Liver (tissue), 3 donors: ENCODE measurements around the gene EXOSC2.

Experiments used
- EGR1 ChIP-seq, 2 donors: IDR thresholded peaks; 2 replicates each; pipeline ENCODE4 v1.6.1; 2016 to 2018; ENCODE audit warnings: antibody characterized with exemption in 2 of 2, low read depth in 2 of 2
- FOXA1 ChIP-seq: IDR thresholded peaks from 2 replicates; pipeline ENCODE4 v1.6.1; 2016; ENCODE audit warnings: antibody characterized with exemption
- GABPA ChIP-seq, 2 donors: IDR thresholded peaks in 1 of 2; conservative IDR thresholded peaks in 1 of 2; 2 replicates each; pipeline ENCODE4 v1.6.1; 2016; ENCODE audit warnings: antibody characterized with exemption in 2 of 2, mild to moderate bottlenecking in 1 of 2, moderate library complexity in 1 of 2
- JUND ChIP-seq, 2 donors: IDR thresholded peaks; 2 replicates each; pipeline ENCODE4 v1.6.1; 2016; ENCODE audit warnings: antibody characterized with exemption in 2 of 2
- RAD21 ChIP-seq, 2 donors: IDR thresholded peaks; 2 replicates each; pipeline ENCODE4 v1.6.1; 2016; ENCODE audit warnings: antibody characterized with exemption in 2 of 2, mild to moderate bottlenecking in 2 of 2
- RXRA ChIP-seq, 2 donors: IDR thresholded peaks; 2 replicates each; pipeline ENCODE4 v1.6.1; 2017 to 2018; ENCODE audit warnings: antibody characterized with exemption in 2 of 2, mild to moderate bottlenecking in 1 of 2
- SP1 ChIP-seq: IDR thresholded peaks from 2 replicates; pipeline ENCODE4 v1.6.1; 2018; ENCODE audit warnings: antibody characterized with exemption, mild to moderate bottlenecking
- TAF1 ChIP-seq: conservative IDR thresholded peaks from 2 replicates; pipeline ENCODE4 v1.6.1; 2016; ENCODE audit warnings: antibody characterized with exemption, mild to moderate bottlenecking
- YY1 ChIP-seq: IDR thresholded peaks from 2 replicates; pipeline ENCODE4 v1.6.1; 2016; ENCODE audit warnings: antibody characterized with exemption, mild to moderate bottlenecking
- TF ChIP-seq, protein P1 (sequence below): fragments of 150-350 bp; IDR thresholded peaks from 2 replicates; pipeline ENCODE4 v1.5.1; 2017; ENCODE audit warnings: improper control_type of control experiment, low read depth, low read length; ENCODE audit not compliant: missing input control
- TF ChIP-seq, protein P2 (sequence below): IDR thresholded peaks from 2 replicates; pipeline ENCODE4 v1.6.1; 2016; ENCODE audit warnings: antibody characterized with exemption
- TF ChIP-seq, protein P3 (sequence below): IDR thresholded peaks from 2 replicates; pipeline ENCODE4 v1.6.1; 2016; ENCODE audit warnings: antibody characterized with exemption
- TF ChIP-seq, protein P4 (sequence below): IDR thresholded peaks from 2 replicates; pipeline ENCODE4 v1.6.1; 2016; ENCODE audit warnings: antibody characterized with exemption
- TF ChIP-seq, protein P5 (sequence below): IDR thresholded peaks from 2 replicates; pipeline ENCODE4 v1.6.1; 2016; ENCODE audit warnings: antibody characterized with exemption, mild to moderate bottlenecking
- donor health status: healthy.
- donor health status: healthy.

DNA sequence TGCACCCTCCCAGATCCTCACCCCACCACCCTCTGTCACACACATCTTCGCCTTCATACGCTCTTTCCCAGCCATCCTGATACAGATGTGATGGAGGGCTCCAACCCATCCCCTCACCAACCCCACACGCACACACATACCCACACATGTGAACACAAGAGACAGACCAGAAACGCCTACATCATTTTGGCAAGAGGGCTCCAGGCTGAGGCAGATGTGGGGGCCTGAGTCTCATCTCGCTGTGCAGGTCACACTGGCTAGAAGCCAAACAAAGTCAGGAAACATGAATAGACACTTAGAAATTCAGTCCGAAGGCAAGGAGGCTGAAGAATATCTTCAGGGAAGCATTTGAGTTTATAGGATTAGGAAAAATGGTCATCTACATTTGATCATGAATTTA is 22.9 kb upstream of the EXOSC2 start:
- TF ChIP-seq, protein P1, sequence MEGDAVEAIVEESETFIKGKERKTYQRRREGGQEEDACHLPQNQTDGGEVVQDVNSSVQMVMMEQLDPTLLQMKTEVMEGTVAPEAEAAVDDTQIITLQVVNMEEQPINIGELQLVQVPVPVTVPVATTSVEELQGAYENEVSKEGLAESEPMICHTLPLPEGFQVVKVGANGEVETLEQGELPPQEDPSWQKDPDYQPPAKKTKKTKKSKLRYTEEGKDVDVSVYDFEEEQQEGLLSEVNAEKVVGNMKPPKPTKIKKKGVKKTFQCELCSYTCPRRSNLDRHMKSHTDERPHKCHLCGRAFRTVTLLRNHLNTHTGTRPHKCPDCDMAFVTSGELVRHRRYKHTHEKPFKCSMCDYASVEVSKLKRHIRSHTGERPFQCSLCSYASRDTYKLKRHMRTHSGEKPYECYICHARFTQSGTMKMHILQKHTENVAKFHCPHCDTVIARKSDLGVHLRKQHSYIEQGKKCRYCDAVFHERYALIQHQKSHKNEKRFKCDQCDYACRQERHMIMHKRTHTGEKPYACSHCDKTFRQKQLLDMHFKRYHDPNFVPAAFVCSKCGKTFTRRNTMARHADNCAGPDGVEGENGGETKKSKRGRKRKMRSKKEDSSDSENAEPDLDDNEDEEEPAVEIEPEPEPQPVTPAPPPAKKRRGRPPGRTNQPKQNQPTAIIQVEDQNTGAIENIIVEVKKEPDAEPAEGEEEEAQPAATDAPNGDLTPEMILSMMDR = no peak
- TF ChIP-seq YY1 = no peak
- TF ChIP-seq, protein P2, sequence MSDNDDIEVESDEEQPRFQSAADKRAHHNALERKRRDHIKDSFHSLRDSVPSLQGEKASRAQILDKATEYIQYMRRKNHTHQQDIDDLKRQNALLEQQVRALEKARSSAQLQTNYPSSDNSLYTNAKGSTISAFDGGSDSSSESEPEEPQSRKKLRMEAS = no peak
- TF ChIP-seq, protein P3, sequence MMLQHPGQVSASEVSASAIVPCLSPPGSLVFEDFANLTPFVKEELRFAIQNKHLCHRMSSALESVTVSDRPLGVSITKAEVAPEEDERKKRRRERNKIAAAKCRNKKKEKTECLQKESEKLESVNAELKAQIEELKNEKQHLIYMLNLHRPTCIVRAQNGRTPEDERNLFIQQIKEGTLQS = no peak
- TF ChIP-seq, protein P4, sequence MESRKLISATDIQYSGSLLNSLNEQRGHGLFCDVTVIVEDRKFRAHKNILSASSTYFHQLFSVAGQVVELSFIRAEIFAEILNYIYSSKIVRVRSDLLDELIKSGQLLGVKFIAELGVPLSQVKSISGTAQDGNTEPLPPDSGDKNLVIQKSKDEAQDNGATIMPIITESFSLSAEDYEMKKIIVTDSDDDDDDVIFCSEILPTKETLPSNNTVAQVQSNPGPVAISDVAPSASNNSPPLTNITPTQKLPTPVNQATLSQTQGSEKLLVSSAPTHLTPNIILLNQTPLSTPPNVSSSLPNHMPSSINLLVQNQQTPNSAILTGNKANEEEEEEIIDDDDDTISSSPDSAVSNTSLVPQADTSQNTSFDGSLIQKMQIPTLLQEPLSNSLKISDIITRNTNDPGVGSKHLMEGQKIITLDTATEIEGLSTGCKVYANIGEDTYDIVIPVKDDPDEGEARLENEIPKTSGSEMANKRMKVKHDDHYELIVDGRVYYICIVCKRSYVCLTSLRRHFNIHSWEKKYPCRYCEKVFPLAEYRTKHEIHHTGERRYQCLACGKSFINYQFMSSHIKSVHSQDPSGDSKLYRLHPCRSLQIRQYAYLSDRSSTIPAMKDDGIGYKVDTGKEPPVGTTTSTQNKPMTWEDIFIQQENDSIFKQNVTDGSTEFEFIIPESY = no peak
- no peak for TF ChIP-seq TAF1
- TF ChIP-seq, protein P5, sequence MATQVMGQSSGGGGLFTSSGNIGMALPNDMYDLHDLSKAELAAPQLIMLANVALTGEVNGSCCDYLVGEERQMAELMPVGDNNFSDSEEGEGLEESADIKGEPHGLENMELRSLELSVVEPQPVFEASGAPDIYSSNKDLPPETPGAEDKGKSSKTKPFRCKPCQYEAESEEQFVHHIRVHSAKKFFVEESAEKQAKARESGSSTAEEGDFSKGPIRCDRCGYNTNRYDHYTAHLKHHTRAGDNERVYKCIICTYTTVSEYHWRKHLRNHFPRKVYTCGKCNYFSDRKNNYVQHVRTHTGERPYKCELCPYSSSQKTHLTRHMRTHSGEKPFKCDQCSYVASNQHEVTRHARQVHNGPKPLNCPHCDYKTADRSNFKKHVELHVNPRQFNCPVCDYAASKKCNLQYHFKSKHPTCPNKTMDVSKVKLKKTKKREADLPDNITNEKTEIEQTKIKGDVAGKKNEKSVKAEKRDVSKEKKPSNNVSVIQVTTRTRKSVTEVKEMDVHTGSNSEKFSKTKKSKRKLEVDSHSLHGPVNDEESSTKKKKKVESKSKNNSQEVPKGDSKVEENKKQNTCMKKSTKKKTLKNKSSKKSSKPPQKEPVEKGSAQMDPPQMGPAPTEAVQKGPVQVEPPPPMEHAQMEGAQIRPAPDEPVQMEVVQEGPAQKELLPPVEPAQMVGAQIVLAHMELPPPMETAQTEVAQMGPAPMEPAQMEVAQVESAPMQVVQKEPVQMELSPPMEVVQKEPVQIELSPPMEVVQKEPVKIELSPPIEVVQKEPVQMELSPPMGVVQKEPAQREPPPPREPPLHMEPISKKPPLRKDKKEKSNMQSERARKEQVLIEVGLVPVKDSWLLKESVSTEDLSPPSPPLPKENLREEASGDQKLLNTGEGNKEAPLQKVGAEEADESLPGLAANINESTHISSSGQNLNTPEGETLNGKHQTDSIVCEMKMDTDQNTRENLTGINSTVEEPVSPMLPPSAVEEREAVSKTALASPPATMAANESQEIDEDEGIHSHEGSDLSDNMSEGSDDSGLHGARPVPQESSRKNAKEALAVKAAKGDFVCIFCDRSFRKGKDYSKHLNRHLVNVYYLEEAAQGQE = no peak
- no peak for TF ChIP-seq GABPA (IDR thresholded peaks at IDR 0.05 in 1 of 2, conservative IDR thresholded peaks at IDR 0.05 in 1 of 2)
- TF ChIP-seq SP1 = no peak
- TF ChIP-seq EGR1 (IDR thresholded peaks at IDR 0.05; ENCODE audit: low read depth in 2 of 2) = no peak
- TF ChIP-seq FOXA1 = no peak
- no peak for TF ChIP-seq RXRA (IDR thresholded peaks at IDR 0.05)
- no peak for TF ChIP-seq JUND (IDR thresholded peaks at IDR 0.05)
- no peak for TF ChIP-seq RAD21 (IDR thresholded peaks at IDR 0.05)
